ENCODE measurements around the gene LRRC40. TPM values are rescaled to one million over a fixed set of nuclear protein-coding genes. Genes with fewer than 3 reads are reported as not detected.
A peak's percentile ranks its signal among the peaks of the same experiment; 100 is the strongest.

LRRC40 gene
- total RNA-seq, 1 donor = 18.5 TPM

DNA sequence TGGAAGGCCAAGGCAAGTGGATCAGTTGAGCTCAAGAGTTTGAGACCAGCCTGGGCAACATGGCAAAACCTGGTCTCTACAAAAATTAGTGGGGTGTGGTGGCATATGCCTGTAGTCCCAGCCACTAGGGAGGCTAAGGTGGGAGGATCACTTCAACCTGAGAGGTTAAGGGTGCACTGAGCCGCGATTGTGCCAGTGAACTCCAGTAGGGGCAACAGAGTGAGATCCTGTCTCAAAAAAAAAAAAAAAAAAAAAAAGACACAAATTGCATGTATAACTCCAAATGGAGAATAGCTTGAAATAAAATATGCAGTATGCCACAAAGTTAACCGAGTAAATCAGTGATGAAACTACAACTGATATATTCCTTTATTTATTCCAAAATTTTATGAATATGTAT lies 51.6 kb downstream of the LRRC40 start:
- Histone ChIP-seq H3K9me3 (ENCODE audit: low read depth, low read length) (no peaks in the 10 kb centered on the region), H4K20me1 (ENCODE audit: insufficient read depth, low read length) (no peaks in the 10 kb centered on the region), H3K27me3 (ENCODE audit: insufficient read depth, low read length) (no peaks in the 10 kb centered on the region), H3K4me2 (ENCODE audit: insufficient read depth, low read length) (no peak overlapping the region), H3K27ac (ENCODE audit: low read depth, low read length) (no peak overlapping the region), H3K79me2 (ENCODE audit: insufficient read depth, low read length) (no peaks in the 10 kb centered on the region), H3K4me3 (ENCODE audit: insufficient read depth, low read length) (no peak overlapping the region), H3K36me3 (ENCODE audit: insufficient read depth, low read length) (no peaks in the 10 kb centered on the region), H2AFZ (ENCODE audit: low read length) (no peak overlapping the region), H3K4me1 (ENCODE audit: insufficient read depth, low read length) (peaks cover 9% of the 10 kb centered on the region)
- DNase-seq (ENCODE audit: insufficient read length, low spot score, missing footprints) = no peak
- TF ChIP-seq, protein P1, sequence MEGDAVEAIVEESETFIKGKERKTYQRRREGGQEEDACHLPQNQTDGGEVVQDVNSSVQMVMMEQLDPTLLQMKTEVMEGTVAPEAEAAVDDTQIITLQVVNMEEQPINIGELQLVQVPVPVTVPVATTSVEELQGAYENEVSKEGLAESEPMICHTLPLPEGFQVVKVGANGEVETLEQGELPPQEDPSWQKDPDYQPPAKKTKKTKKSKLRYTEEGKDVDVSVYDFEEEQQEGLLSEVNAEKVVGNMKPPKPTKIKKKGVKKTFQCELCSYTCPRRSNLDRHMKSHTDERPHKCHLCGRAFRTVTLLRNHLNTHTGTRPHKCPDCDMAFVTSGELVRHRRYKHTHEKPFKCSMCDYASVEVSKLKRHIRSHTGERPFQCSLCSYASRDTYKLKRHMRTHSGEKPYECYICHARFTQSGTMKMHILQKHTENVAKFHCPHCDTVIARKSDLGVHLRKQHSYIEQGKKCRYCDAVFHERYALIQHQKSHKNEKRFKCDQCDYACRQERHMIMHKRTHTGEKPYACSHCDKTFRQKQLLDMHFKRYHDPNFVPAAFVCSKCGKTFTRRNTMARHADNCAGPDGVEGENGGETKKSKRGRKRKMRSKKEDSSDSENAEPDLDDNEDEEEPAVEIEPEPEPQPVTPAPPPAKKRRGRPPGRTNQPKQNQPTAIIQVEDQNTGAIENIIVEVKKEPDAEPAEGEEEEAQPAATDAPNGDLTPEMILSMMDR (IDR thresholded peaks at IDR 0.05; ENCODE audit: extremely low read depth, low read depth, low read length) = no peak

DNA sequence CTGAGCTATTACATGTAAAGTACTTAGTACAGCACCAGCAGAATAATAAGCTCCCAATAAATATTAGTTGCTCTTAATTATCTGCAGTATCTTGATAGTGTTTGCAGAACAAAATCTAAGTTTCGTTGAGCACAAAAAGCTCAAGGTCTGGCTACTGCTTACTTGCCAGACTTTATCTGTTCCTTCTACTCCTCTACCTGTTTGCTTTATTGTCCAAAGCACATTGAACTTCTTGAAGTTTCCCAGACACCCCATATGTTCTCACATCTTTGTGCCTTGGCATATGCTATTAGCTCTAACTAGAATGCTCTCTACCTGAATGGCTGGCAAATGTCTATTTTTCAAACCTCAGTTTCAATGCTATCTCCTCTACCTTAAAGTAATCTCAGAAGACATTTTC lies 54.9 kb downstream of the LRRC40 start:
- Histone ChIP-seq H3K4me2 (ENCODE audit: insufficient read depth, low read length) (no peak overlapping the region), H3K79me2 (ENCODE audit: insufficient read depth, low read length) (no peaks in the 10 kb centered on the region), H3K4me1 (ENCODE audit: insufficient read depth, low read length) (no peaks in the 10 kb centered on the region), H3K9me3 (ENCODE audit: low read depth, low read length) (no peaks in the 10 kb centered on the region), H2AFZ (ENCODE audit: low read length) (no peak overlapping the region), H3K36me3 (ENCODE audit: insufficient read depth, low read length) (no peaks in the 10 kb centered on the region), H4K20me1 (ENCODE audit: insufficient read depth, low read length) (no peaks in the 10 kb centered on the region), H3K27me3 (ENCODE audit: insufficient read depth, low read length) (no peaks in the 10 kb centered on the region), H3K4me3 (ENCODE audit: insufficient read depth, low read length) (no peak overlapping the region), H3K27ac (ENCODE audit: low read depth, low read length) (no peak overlapping the region)
- DNase-seq (ENCODE audit: insufficient read length, low spot score, missing footprints) = no peak
- TF ChIP-seq, protein P1 (IDR thresholded peaks at IDR 0.05; ENCODE audit: extremely low read depth, low read depth, low read length) = no peak

DNA sequence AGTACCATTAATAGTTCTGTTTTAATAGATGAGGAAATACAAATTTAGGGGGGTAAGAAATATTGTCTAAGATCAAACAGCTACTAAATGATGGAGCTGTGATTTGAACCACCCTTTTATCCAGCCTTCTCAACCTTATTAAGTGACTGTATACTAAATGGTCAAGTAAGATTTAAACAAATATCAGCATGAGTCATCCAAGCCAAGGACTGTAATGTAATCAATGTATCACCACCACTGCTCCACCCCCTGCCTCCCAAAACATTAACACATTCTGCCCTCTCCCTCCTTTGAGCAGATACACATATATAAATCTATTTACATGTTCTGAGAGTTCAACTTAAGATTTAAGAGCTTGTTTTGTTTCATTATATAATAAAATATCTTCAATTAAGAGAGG lies 58.9 kb downstream of the LRRC40 start:
- Histone ChIP-seq H3K36me3 (ENCODE audit: insufficient read depth, low read length) (no peaks in the 10 kb centered on the region), H3K9me3 (ENCODE audit: low read depth, low read length) (no peaks in the 10 kb centered on the region), H2AFZ (ENCODE audit: low read length) (no peak overlapping the region), H3K4me2 (ENCODE audit: insufficient read depth, low read length) (no peak overlapping the region), H3K79me2 (ENCODE audit: insufficient read depth, low read length) (no peaks in the 10 kb centered on the region), H4K20me1 (ENCODE audit: insufficient read depth, low read length) (no peaks in the 10 kb centered on the region), H3K4me1 (ENCODE audit: insufficient read depth, low read length) (peaks cover 3% of the 10 kb centered on the region), H3K27ac (ENCODE audit: low read depth, low read length) (no peak overlapping the region), H3K27me3 (ENCODE audit: insufficient read depth, low read length) (no peaks in the 10 kb centered on the region), H3K4me3 (ENCODE audit: insufficient read depth, low read length) (no peak overlapping the region)
- peak; percentile 19 for DNase-seq (ENCODE audit: insufficient read length, low spot score, missing footprints)
- TF ChIP-seq, protein P1 (IDR thresholded peaks at IDR 0.05; ENCODE audit: extremely low read depth, low read depth, low read length) = no peak

DNA sequence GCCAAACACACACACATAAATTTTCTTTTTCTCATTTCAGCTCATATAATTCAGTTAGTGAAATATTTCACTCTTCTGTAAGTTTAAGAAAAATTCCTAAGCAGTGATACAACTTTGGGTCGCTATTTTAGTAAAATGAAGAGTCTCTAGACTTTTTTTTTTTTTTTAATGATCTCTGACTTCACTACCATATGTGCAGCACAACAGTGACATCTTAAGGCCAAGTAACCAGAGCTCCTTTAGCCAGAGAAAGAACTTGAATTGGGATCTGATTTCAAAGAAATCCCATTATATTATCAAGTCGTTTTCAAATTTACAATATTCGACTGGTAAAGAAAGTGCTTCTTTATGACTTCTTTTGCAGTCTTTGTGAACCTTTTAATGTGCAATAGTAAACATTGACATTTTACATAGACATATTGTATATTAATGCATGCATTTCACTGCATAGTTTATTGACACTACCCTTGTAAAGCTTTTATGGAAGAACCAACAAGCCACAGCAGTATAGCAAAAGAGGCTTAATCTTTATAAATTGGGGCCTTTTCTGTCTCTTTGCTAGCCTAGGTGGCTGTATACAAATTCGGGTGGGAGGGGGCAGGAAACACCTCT lies 62.2 kb downstream of the LRRC40 start:
- Histone ChIP-seq H3K4me2 (ENCODE audit: insufficient read depth, low read length) (no peak overlapping the region), H3K27me3 (ENCODE audit: insufficient read depth, low read length) (no peaks in the 10 kb centered on the region), H2AFZ (ENCODE audit: low read length) (no peak overlapping the region), H3K9me3 (ENCODE audit: low read depth, low read length) (no peaks in the 10 kb centered on the region), H3K4me1 (ENCODE audit: insufficient read depth, low read length) (peaks cover 15% of the 10 kb centered on the region), H3K79me2 (ENCODE audit: insufficient read depth, low read length) (no peaks in the 10 kb centered on the region), H3K4me3 (ENCODE audit: insufficient read depth, low read length) (no peak overlapping the region), H4K20me1 (ENCODE audit: insufficient read depth, low read length) (no peaks in the 10 kb centered on the region), H3K36me3 (ENCODE audit: insufficient read depth, low read length) (no peaks in the 10 kb centered on the region), H3K27ac (ENCODE audit: low read depth, low read length) (no peak overlapping the region)
- TF ChIP-seq, protein P1 (IDR thresholded peaks at IDR 0.05; ENCODE audit: extremely low read depth, low read depth, low read length) = peak; percentile 65
- no peak for DNase-seq (ENCODE audit: insufficient read length, low spot score, missing footprints)
